Vagina (tissue), 2 donors: ENCODE results near the gene LHPP. TPM values are rescaled to one million over a fixed set of nuclear protein-coding genes. Genes with fewer than 3 reads are reported as not detected.

Experiments
- DNase-seq, 2 donors: peaks; one replicate each; pipeline ENCODE4 v3.0.0-alpha.2; 2017; ENCODE audit errors: extremely low spot score in 2 of 2
- H3K27ac ChIP-seq: fragments of 200-600 bp; sonication (generic); one replicate; pipeline ENCODE4 v1.5.1; 2019
- H3K27me3 ChIP-seq: fragments of 200-600 bp; sonication (generic); one replicate; pipeline ENCODE4 v1.5.1; 2019
- H3K36me3 ChIP-seq, 2 donors: fragments of 200-600 bp; sonication (generic); one replicate each; pipeline ENCODE4 v1.5.1; 2017 to 2019
- H3K4me1 ChIP-seq: fragments of 200-600 bp; sonication (generic); one replicate; pipeline ENCODE4 v1.5.1; 2019
- H3K4me3 ChIP-seq, 2 donors: fragments of 200-600 bp; sonication (generic); 1 replicate in 1 of 2; 2 replicates in 1 of 2; pipeline ENCODE4 v1.5.1; 2016 to 2019
- H3K9me3 ChIP-seq: fragments of 200-600 bp; sonication (generic); one replicate; pipeline ENCODE4 v1.5.1; 2019
- CTCF ChIP-seq, 3 experiments: fragments of 450-650 bp in 2 of 3; fragments of 200-600 bp in 1 of 3; sonication (generic) in 1 of 3; IDR thresholded peaks; one replicate each; pipeline ENCODE4 v1.5.1; 2017 to 2019; ENCODE audit warnings: antibody characterized with exemption in 3 of 3, mild to moderate bottlenecking in 2 of 3, moderate library complexity in 2 of 3
- POLR2A ChIP-seq, 2 donors: fragments of 450-650 bp; IDR thresholded peaks; one replicate each; pipeline ENCODE4 v1.6.1; 2017; ENCODE audit warnings: antibody characterized with exemption in 2 of 2, mild to moderate bottlenecking in 2 of 2, moderate library complexity in 2 of 2
- POLR2AphosphoS5 ChIP-seq, 2 donors: sonication (generic); formaldehyde crosslinking; IDR thresholded peaks; one replicate each; pipeline ENCODE4 v1.9.0; 2017; ENCODE audit warnings: antibody characterized with exemption in 2 of 2, mild to moderate bottlenecking in 2 of 2, low read depth in 1 of 2; ENCODE audit not compliant: insufficient read depth in 1 of 2
- intact Hi-C: fragments of 100-400 bp; cut with DNase I; formaldehyde crosslinking; loops from one replicate; pipeline ENCODE4 v1.15.1; 2023
- total RNA-seq: library from RNA; depleted of rRNA; stranded (reverse); fragments of >200 nt; gene quantifications from one replicate; pipeline ENCODE4 v1.2.3, GENCODE V29; 2016

Gene LHPP
- total RNA-seq, 1 donor from 2014 or later = 20.1 TPM

GRCh38 chr10:124593431-124593985 lies 131.9 kb downstream of the LHPP start:
- Histone ChIP-seq H3K27me3 (no peaks in the 10 kb centered on the region), H3K36me3 (no peaks in the 10 kb centered on the region), H3K27ac (no peak overlapping the region), H3K9me3 (no peaks in the 10 kb centered on the region), H3K4me1 (peaks cover 20% of the 10 kb centered on the region), H3K4me3 (no peak overlapping the region)
- intact Hi-C loops = no loop called here
- no peak for TF ChIP-seq POLR2AphosphoS5 (IDR thresholded peaks at IDR 0.05; ENCODE audit: insufficient read depth in 1 of 2, low read depth in 1 of 2)
- no peak for DNase-seq

- no peak for DNase-seq
- no peak for TF ChIP-seq POLR2AphosphoS5 (IDR thresholded peaks at IDR 0.05; ENCODE audit: insufficient read depth in 1 of 2, low read depth in 1 of 2)
- TF ChIP-seq POLR2A (IDR thresholded peaks at IDR 0.05) = no peak
- no peak for TF ChIP-seq CTCF (IDR thresholded peaks at IDR 0.05)
- intact Hi-C loops = no loop called here
Measured at GRCh38 chr10:124594240-124594639, 132.6 kb downstream of the LHPP start.

GRCh38 chr10:124595143-124595883 lies 133.7 kb downstream of the LHPP start:
- Histone ChIP-seq H3K27me3 (no peaks in the 10 kb centered on the region), H3K36me3 (no peaks in the 10 kb centered on the region), H3K4me3 (no peak overlapping the region), H3K9me3 (no peaks in the 10 kb centered on the region), H3K4me1 (peaks cover 9% of the 10 kb centered on the region), H3K27ac (no peak overlapping the region)
- intact Hi-C loops = no loop called here
- TF ChIP-seq POLR2A (IDR thresholded peaks at IDR 0.05) (no peak), POLR2AphosphoS5 (IDR thresholded peaks at IDR 0.05; ENCODE audit: insufficient read depth in 1 of 2, low read depth in 1 of 2) (no peak), CTCF (IDR thresholded peaks at IDR 0.05) (no peak)
- DNase-seq = no peak

More at GRCh38 chr10:124594240-124594639, 132.6 kb downstream of the LHPP start:
- no peak overlapping the region for H3K27ac ChIP-seq
- H3K4me1 ChIP-seq = peaks cover 13% of the 10 kb centered on the region
- no peaks in the 10 kb centered on the region for H3K36me3 ChIP-seq
- no peaks in the 10 kb centered on the region for H3K27me3 ChIP-seq
- no peak overlapping the region for H3K4me3 ChIP-seq
- H3K9me3 ChIP-seq = no peaks in the 10 kb centered on the region

- Histone ChIP-seq H3K36me3 (no peaks in the 10 kb centered on the region), H3K9me3 (no peaks in the 10 kb centered on the region), H3K4me1 (peaks cover 9% of the 10 kb centered on the region), H3K4me3 (no peak overlapping the region), H3K27ac (no peak overlapping the region), H3K27me3 (no peaks in the 10 kb centered on the region)
- intact Hi-C loops = no loop called here
- TF ChIP-seq POLR2A (IDR thresholded peaks at IDR 0.05) (no peak), CTCF (IDR thresholded peaks at IDR 0.05) (no peak)
- no peak for DNase-seq
Measured at GRCh38 chr10:124596116-124596785, 134.6 kb downstream of the LHPP start.

GRCh38 chr10:124596962-124597845 lies 135.6 kb downstream of the LHPP start:
- no peaks in the 10 kb centered on the region for H3K36me3 ChIP-seq
- no peak overlapping the region for H3K4me3 ChIP-seq
- no peak for DNase-seq
- H3K4me1 ChIP-seq = peaks cover 9% of the 10 kb centered on the region
- no peak overlapping the region for H3K27ac ChIP-seq
- no peaks in the 10 kb centered on the region for H3K9me3 ChIP-seq
- no peak for TF ChIP-seq CTCF (IDR thresholded peaks at IDR 0.05)
- no peak for TF ChIP-seq POLR2A (IDR thresholded peaks at IDR 0.05)
- TF ChIP-seq POLR2AphosphoS5 (IDR thresholded peaks at IDR 0.05; ENCODE audit: insufficient read depth in 1 of 2, low read depth in 1 of 2) = no peak
- intact Hi-C loops = no loop called here
- no peaks in the 10 kb centered on the region for H3K27me3 ChIP-seq
